GOT3 (cell line): ENCODE results near the gene AMD1.

Source experiments
- DNase-seq: peaks from one replicate; lab custom pipeline; 2025; ENCODE audit warnings: mixed read lengths; lab: John Stamatoyannopoulos, UW

The AMD1 gene

GRCh38 chr6:110939429-110940200 is 65.0 kb downstream of the AMD1 start:
- no peak for DNase-seq

- no peak for DNase-seq
Measured at GRCh38 chr6:110944681-110945151, 70.1 kb downstream of the AMD1 start.
